H4 (cell line): ENCODE data around the gene ZNF521. TPM values are rescaled to one million over a fixed set of nuclear protein-coding genes. Genes with fewer than 3 reads are reported as not detected.

Experiments used
- DNase-seq: peaks from one replicate; pipeline ENCODE4 v3.0.0-alpha.2; 2015; ENCODE audit warnings: low spot score
- total RNA-seq: library from RNA; depleted of rRNA; stranded (reverse); fragments of >200 nt; shearing (Covaris generic); gene quantifications from 2 replicates; pipeline ENCODE4 v1.2.3, GENCODE V29; 2014; rRNA removed

ZNF521 gene
- total RNA-seq, result 6.8 and 8.2 TPM in 2 replicates

DNA sequence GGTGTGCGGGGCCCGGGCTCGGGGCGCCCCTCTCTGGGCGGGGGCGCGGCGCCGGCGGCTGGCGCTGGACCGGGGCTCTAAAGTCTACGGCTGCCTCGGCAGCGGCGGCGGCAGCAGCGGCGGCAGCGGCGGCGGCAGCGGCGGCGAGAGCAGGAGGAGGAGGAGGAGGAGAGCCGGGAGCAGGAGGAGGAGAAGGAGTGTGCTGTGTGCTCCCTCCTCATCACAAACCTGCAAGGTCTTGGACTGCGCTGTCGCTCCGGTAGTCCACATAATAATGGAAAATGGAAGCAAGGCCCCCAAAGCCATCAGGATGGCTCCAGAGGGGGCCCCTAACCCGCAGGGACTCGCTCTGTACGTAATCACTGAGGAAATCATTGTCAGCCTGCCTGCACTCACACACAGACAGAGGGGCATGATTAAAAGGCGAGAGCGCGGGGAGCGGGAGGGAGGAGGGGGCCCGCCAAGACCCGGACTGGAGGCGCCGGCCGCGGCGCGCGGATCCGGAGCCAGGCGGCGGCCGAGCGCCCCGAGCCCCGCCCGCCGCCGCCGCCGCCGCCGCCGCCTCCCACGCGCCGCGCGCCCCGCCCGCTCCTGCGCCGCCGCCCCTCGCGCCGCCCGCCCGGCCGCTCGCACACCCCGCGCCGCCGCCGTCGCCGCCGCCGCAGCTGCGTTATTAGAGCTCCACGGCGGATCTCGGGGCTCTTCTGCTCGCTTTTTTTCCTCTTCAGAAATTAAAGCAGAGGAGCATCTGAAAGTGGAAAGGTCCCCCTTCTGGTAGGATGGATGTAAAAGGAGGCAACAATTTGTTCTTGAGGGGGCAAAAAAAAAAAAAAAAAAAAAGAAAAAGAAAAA, at the start of gene ZNF521:
ZNF521 (minus strand) TSS at position 390 of the 852 bp plus-strand sequence. CDS start 1,220 bp downstream, outside the sequence.
- peak; percentile 88 for DNase-seq

GRCh38 chr18:25399554-25399953, 47.6 kb upstream of the ZNF521 start:
- no peak for DNase-seq

- DNase-seq, result no peak
Measured at GRCh38 chr18:25392192-25392591, 40.2 kb upstream of the ZNF521 start.

DNA sequence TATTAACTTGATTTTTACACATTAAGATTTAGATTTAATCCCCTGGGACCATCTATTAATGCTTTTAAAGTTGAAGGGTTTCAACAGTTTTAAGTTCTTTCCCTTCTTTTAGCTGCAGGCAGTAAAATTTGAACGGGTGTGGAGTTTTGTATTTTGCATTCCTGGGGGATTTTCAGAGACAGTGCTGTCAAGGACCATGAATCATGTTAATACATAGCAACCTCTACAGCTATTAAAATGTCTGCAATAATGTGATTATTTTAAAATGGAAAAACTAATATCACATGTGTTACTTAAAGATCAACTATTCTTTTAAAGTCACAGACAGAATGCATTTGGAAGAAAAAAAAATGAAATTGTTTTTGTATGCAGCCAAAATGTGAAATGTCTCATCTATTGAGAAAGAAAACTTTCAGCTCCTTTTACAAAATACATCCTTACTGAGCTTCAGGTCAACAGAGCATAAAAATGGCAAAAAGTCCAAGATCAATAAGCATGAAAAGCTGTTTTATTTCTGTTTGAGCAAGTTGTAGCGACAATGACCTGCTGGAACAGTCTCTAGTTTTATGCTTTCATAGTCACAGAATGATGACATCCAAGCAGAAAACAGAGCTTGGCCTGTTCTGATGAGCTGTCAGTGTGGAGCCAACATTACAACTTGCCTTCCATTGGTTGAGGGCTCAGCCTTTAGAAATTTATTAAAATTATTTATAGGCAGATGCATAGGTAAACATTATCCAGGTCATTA, 21.6 kb upstream of the ZNF521 start:
- no peak for DNase-seq

DNA sequence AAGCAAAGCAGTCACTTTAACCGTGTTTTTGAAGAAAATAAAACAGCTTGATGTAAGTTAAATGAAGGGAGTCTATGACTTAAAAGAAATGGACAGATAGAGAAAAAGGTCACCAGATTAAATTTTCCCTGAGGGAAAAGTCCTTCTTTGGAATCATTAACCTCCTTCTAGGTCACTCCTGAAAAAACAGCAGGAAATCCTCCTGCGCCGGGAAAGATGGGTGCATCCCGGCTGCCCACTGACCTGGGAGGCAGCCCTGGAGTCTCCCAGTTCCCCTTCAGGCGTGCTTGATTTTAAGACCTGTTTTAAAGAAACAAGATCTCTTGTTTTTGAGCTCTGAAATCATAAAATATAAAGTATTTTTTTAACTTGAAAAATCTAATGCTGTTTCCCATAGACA, 18.4 kb upstream of the ZNF521 start:
- DNase-seq, result no peak

DNA sequence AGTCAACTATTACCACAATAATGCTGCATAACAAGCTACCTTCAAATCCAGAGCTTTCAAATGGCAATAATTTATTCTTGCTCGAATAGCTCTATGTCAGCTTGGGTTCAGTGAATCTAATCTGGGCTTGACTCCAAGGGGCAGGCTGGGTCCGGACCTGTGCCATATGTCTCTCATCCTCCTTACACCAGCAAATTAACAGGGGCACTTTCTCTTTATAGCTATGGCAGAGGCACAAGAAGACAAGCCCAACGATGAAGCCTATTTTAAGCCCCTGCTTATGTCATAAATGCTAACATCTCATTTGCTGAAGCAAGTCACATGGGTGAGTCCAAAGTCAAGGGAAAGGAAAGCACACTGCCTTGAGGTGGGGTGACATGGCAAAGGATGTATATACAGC, 13.3 kb upstream of the ZNF521 start:
- no peak for DNase-seq

DNA sequence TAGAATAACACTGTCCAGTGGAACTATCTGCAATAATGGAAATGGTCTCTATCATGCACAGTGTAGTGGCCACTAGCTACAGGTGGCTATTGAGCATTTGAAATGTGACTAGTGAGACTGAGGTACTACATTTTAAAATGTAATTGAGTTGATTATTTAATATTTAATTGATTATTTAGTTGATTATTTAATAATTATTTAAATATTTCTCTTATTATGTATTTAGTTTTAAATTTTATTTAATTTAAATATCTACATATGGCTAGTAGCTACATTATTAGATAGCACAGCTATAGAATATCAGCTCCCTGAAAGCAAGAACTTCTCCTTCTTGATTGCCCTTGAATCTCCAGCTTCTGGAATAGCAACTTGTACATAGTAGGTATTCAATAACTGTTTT, 12.8 kb upstream of the ZNF521 start:
- no peak for DNase-seq

GRCh38 chr18:25360301-25360899, 8.4 kb upstream of the ZNF521 start:
- no peak for DNase-seq

- DNase-seq, result no peak
Measured at GRCh38 chr18:25353080-25353479, 1.1 kb upstream of the ZNF521 start.

DNA sequence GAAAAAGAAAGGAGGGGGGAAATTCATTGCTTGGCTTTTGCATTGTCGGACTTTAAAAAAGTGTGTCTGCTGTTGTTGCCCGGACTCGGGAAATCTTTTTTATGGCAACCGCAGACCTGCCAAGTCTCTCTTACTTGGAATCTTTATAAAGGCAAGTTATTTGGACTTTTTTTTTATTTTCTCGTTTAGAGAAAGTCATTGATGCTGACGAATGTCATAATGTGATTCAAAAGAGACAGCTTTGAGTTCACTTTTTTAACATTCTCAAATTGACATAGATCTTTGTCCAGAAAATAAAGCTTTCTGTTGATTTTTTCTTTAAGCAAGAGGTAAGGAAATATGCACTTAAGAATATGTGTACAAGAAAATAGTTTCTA, 651 bp upstream of the ZNF521 start:
- DNase-seq, result no peak

DNA sequence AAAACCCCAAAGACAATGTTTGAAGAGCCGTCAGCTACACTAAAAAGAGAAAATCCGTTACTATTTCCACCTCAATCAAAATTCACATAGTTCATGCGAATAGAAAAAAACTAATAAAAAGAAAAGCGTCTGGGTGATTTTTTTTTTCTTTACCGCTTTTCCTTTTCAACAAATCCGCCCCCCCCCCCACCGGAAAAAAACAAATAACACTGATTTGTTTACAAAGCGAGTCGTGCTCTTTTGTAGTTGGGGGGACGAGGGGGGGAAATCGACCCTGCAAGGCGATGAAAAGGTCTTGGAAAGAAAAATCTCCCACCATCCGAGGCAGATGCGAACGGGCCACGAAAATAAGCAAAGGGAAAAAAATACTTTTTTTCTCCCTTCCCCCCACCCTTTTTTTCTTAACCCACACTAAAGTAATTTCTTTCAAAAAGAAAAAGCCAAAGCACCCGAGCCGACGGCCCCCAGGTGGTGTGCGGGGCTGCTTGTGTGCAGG, 638 bp downstream of the ZNF521 start:
- DNase-seq, result no peak

DNA sequence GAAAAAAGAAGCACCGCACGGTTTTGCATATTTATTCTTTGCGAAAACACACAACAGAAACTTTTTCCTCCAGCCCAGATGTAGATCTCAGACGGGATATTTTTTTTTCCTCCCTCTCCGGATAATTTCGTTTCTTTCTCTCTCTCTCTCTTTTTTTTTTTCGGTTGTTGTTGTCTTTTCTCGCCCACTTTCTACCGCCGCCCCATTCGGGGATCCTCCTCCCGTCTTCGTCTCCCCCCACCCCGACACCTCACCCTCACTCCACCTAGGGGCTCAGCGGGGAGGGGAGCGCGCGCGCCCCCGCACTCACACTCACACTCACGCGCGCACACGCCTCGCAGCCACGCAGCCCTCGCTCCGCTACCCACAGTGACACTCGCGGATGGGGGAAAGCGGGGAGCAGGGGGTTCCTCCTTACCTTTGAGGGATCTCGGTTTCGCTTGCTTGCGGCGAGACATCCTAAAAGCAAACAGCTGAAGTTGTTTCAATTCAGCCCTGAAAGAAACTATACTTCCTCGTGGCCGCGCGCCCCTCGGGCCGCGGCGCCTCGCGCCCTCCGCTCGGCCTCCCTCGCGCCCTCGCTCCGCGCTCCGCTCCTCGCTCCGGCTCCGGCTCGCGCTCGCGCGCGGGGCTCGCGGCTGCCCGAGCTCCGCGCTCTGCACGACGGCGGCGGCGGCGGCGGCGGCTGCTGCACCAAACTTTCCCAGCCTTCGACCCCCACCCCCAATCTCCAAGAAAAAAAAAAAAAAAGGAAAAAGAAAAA, 1.3 kb downstream of the ZNF521 start:
- peak; percentile 23 for DNase-seq

- no peak for DNase-seq
Measured at GRCh38 chr18:25349926-25350487, 2.0 kb downstream of the ZNF521 start.

- peak; percentile 21 for DNase-seq
Measured at GRCh38 chr18:25349131-25349925, 2.6 kb downstream of the ZNF521 start.

DNA sequence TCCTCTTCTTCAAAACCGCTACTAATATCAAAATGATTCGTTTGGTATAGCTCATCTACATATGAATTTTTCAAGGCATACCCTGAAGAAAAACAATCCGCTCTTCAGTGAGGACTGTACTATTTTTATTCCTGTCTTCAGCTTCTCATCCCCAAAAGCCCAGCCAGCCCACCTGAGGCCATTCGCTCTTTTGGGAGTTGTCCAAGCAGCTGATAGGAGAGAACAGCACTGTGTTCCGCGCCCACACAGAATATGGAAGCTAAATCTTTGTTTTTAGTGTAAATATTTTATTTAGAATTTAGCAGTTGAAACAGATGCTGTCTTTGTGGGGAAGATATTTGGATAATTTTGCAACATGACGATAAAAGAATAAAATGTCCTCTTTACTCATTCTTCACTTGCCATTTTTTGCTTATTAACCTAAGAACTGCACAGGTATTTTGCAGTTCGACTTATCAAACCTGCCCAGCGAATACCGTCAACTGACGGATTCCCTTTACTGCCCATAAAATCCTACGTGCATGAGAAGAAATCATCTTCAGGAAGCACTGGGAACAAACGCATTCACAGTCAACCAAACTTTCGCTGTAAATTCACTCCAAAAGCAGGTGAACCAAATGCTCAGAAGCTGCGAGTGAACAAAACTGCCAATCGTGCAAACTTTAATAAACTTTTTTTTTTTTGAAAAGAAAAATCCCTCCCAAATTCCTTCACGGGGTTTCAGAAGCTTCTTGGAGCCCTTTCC, 3.4 kb downstream of the ZNF521 start:
- no peak for DNase-seq

DNA sequence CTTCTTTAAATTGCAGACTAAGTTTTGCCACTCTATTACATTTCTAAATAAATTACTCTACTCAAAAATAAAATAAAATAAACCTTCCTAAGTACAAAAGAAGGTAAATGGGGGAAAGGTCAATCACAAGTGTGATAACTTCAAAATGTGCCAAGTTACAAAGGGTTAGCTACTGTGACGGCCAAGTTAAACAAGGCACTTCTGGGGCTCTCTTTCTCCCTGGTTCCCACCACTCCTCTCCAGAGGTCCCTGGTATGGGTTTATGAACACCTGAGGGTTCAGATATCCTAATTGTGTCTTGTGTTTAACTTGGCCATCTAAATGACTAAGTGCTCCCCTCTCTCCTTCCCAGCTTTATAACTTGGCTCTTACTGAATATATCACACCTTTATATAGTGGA, 5.4 kb downstream of the ZNF521 start:
- no peak for DNase-seq

DNA sequence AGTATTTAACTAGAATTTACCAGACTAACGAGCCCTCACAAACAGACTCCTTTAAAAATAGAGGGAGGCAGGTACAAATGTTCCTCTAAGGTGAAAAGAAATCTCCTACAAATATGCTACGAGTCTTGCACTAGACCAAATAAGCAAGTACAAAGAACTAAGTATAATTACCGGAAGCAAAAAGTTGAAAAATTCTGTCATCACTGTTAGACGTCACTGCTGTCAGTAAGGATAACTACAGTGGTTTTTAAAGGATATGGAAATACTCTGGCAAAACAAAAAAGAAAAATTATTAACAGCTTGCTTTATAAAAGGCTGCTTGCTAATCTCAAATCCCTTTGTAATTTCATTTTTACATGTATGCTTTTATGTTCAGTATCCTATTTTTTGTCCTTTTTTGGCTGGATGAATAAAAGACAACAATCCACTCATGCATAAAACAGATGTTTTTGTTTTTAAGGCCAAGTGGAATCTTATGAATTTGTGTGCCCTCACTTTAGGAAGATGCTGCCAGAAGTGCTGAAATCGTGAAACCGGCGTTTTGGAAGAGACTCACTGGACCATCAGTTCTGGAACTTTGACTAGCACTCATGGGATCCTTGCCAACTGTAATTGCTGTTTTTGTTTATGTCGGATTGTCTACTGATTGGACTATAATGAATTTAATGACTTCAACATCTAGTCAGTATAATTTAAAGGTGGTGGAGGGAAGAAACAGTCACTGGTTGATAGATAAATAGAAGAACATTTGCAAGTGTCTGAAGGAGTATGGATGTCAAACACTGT, 6.7 kb downstream of the ZNF521 start:
- DNase-seq, result no peak

GRCh38 chr18:25341831-25342230, 10.1 kb downstream of the ZNF521 start:
- no peak for DNase-seq

DNA sequence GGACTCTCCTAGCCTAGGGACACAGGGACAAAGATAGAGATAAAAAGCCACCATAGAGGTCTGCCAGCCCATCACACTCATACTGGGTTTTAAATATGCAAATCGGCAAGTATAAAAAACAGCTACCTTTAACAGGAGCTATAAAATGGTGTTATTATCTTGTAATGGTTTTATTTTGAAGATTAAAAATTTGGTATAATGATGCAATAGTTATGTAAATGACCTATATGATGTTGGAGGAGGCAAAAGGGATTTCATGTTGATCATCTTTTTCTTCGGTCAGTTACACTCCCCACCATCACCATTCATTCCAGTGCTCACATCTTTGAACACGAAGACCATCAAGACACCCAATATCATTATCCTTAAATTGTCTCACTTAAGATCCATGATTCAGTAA, 11.2 kb downstream of the ZNF521 start:
- no peak for DNase-seq
